HUDEP-2 (cell line): ENCODE data around the gene ZFHX3.

Source experiments
- DNase-seq, 76 experiments: peaks; one replicate each; lab custom pipeline; 2025; ENCODE audit not compliant: unreplicated experiment in 76 of 76; lab: John Stamatoyannopoulos, UW

Gene ZFHX3

GRCh38 chr16:72936408-72936807 is 111.5 kb downstream of the ZFHX3 start:
- no peak for DNase-seq

- DNase-seq: no peak
These were observed 112.0 kb downstream of the ZFHX3 start for GRCh38 chr16:72935896-72936295.

DNA sequence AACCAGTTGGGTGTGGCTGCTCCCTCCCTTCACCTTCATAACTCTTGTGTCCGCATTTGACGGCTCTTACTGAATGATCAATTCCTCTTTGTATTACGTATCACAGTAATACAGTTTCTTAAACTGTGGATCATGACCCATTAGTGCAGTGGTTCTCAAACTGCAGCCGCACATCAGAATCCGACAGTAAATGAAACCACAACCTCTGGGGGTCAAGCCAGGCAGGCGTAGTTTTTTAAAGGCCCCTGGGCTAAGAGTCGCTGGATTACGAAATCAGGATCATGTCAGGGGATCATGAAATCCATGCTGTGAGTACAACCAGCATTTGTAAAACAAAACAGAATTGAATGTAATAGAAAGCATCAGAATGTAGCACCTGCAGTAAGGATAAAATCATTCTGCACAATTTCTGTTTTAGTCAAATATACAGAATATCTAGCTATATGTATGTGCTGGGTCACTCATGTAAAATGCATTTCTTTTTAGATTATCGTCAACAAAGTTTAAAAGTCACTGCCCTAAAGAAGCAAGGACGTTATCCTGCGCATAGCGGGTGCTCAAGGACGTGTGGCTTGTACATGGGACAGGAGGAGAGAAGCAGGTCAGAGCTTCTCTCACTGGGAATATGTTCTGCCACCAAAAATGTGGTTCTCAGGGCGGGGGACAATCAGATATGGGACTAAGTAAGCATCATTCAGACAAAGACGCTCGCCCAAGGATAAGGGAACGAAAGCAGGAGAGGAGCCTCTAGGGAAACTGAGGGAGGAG is 113.1 kb downstream of the ZFHX3 start:
- no peak for DNase-seq

DNA sequence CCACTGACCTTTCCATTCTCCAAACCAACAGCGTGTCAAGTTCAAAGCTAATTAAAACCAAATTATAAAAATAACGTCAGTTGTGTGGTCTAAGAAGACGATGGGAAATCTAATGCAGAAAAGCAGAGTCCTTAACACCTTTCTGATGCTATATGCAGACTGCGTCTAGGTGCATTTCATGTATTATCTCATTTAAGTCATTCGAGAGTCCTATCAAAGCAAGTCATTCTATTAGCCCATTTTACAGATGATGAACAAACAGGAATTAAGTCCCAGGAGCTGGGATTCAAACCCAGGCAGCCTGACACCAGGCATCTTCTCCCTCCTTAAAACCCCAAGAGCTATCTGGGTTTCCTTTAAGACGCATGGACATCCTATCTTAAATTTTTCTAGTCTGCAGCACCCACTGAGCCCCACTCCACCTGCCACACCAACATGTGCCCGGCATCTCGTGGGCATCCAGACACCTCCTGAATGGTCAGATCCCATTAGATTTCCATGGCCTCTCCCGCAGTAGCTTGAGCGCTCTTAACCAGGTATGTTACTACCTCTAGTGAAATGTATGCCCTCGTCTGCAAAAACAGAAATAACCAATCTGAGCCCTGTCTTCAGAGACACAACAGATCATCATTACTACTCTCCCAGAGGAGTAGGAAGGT is 115.1 kb downstream of the ZFHX3 start:
- no peak for DNase-seq

DNA sequence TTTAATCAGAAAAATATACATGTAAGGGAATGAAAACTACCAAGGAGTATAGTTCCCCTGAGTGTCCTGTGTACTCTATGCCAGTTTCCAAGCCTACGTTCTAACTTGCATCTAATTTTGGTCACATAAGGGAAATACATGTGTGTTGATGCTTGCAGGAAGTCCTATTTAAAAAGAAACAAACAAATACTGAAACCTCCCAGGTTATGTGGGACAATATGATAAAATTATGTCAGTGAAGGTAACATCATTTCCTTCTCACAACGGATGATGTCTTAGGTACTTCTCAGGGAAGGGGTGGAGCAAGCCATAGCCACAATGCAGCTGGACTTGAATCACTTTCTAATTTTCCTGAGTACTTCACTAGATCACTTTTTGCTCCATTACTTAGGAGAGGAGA is 115.9 kb downstream of the ZFHX3 start:
- DNase-seq: no peak

DNA sequence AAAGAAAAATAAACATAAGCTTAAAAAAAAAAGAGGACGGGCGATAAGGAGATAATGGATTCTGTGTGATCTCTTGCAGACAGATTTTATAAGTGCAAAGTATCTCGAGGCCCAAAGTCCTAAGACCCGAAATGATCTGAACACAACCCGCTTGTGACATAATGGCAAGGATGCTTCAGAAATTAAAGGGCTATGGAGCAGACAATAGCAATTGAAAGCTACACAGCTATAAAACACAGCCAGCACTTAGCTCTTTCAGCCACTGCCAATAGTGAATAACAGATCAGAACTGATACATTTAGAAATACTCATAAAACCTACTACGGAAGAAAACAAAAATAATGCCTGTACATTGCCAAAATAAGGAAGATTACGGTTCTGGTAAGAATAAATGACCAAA is 117.5 kb downstream of the ZFHX3 start:
- DNase-seq: no peak

- DNase-seq: no peak
These were observed 119.6 kb downstream of the ZFHX3 start for GRCh38 chr16:72928090-72928981.

GRCh38 chr16:72927199-72928089 is 120.5 kb downstream of the ZFHX3 start:
- DNase-seq: no peak

GRCh38 chr16:72926177-72927070 is 121.5 kb downstream of the ZFHX3 start:
- DNase-seq: no peak

GRCh38 chr16:72925631-72925979 is 122.3 kb downstream of the ZFHX3 start:
- DNase-seq: no peak

DNA sequence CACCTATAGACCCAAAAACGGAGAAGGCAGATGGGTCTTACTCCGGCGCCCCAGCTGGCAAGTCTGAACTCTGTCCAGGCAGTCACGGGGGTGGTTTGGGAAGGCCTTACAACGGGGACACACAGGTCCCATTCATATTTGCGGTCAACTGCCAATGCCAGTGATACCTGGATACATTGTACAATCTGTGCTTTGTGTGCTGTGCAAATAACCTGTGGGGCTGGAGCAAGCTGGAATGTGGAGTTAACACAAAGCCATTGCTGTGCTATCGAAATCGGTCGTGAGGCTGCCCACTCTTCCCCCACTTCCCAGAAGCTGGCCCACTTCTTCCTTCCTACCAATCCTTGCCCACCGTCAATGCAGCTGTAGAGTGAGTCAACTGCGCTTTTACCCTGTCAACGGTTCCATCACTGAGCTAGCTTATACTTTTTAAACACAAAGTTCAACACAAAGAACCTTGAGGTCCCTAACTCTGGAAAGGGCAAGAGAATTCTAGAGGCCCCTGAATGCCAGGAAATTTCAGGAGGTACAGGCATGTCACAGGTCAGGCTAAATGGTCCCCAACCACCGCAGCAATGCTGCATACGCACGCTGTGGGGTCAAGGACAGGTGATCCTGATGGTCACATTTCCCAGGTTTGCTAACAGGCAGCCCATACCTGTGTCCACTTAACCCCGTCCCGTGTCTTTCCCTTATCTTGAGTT is 122.8 kb downstream of the ZFHX3 start:
- no peak for DNase-seq

- no peak for DNase-seq
These were observed 123.4 kb downstream of the ZFHX3 start for GRCh38 chr16:72924537-72924926.

DNA sequence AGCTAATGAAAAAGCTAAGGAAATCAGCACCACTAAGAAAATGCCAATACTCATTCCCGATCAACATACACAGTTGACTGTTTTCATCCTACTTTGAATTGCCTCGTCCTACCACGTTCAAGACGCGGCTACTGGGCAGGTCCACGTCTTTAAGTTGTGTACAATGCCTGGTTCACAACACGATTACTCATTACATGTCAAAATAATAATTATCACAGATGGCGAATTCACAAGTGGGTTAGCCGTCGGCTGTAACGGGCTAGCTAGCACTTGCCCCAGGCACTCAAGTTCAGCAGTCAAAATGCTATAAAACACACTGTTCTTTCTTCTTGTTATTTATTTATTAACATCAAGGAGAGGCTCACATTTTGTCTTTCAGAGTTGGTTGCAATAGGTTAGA is 124.2 kb downstream of the ZFHX3 start:
- no peak for DNase-seq

GRCh38 chr16:72922714-72923113 is 125.2 kb downstream of the ZFHX3 start:
- no peak for DNase-seq

- DNase-seq: no peak
These were observed 126.3 kb downstream of the ZFHX3 start for GRCh38 chr16:72921620-72922019.

DNA sequence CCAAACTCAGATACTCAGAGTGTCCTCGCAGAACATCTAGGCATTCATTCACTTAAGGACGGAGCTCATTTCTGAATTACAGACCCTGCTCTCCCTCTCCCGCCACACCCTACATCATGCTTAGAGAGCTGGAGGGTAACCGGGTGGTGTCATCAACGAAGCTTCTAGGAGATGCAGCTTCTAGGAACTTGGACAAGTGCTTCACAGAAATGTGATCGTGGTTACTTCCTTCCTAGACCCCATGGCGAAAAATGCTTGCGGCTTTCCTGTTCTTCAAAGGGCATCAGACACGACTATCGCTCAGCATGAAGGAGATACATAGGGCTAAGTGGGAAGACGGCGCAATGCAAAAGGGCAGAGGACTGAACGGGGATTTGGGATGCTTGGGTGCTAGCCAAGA is 126.8 kb downstream of the ZFHX3 start:
- DNase-seq: no peak

GRCh38 chr16:72917051-72917450 is 130.9 kb downstream of the ZFHX3 start:
- DNase-seq: no peak

DNA sequence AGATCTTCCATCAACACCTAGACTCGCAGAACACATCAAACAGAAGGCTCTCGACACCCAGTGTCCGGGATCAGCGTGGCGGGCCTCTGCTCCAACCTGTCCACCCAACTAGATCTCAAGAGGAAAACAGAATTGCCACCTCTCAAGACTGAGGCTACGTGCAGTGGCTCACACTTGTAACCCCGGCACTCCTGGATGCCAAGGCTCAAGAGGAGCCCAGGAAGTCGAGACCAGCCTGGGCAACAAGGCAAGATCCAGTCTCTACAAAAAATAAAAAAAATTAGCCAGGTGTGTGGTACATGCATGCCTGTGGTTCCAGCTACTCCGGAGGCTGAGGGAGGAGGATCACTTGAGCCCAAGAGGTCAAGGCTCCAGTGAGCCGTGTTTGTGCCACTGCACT is 132.6 kb downstream of the ZFHX3 start:
- no peak for DNase-seq

- DNase-seq: no peak
These were observed 134.4 kb downstream of the ZFHX3 start for GRCh38 chr16:72913551-72913950.
